Measurements from ENCODE around the gene ABAT.
A peak's percentile ranks its signal among the peaks of the same experiment; 100 is the strongest.
"Not testable (repeated sequence)": the region's sequence is repeated elsewhere in the genome, so short reads cannot be mapped to it uniquely, and the experiment has no call there.

Gene ABAT

GRCh38 chr16:8795091-8795490 lies 120.7 kb downstream of the ABAT start:
- no peak for DNase-seq

GRCh38 chr16:8795818-8796217 lies 121.4 kb downstream of the ABAT start:
- DNase-seq, result no peak

- DNase-seq, result no peak
These were observed 122.3 kb downstream of the ABAT start for GRCh38 chr16:8796469-8797363.

- DNase-seq, result peak; percentile 98
These were observed 123.2 kb downstream of the ABAT start, which contains the start of the genes PMM2 and TMEM186 for GRCh38 chr16:8797364-8798173. Gene PMM2 (plus strand): TSS chr16:8797839. CDS start chr16:8797883, 44 bp downstream. Gene TMEM186 (minus strand): TSS chr16:8797639. CDS start chr16:8797614, 25 bp downstream.

DNA sequence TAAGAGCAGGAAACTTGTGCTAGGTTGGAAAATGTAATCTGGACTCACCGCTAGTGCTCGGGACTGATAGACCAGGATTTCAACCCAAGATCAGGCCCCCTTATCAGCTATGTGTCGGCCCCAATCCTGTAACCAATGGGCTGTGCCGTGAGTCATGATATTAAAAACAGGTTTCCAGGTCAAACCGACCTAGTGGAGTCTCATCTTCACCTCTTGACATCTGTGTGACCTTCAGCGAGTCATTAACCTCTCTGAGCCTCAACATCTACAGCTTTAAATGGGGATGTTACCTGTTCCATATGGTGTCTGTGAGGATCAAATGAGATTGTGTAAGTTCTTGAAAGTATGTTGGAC lies 123.7 kb downstream of the ABAT start:
- DNase-seq, result peak; percentile 37

DNA sequence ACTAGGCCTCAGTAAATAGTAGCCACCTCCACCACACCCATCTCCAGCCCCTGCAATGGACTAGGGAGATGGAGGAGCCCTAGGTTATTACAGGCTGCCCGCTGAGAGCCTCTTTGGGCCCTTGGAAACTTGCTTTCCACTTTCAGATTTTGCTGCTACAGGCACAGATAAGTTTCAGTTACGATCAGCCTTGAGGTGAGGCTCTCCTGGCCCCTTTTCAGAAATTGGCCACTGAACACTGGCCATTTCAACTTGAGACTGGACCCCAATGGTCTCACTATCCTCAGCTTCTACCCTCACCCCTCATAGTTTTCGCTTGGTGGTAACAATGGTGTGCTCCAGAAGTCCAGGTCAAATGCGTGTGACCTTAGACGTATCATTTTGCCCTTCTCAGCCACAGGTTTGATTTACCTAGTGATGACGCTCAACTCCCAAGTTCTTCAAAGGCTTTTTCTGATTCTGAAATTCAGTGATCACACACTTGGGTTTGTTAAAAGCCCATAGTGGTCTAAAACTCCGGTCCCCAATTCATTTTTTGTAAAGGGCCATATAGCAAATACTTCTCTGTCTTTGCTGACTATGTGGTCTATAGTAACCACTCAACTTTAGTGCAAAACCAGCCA lies 124.2 kb downstream of the ABAT start:
- peak; percentile 14 for DNase-seq

DNA sequence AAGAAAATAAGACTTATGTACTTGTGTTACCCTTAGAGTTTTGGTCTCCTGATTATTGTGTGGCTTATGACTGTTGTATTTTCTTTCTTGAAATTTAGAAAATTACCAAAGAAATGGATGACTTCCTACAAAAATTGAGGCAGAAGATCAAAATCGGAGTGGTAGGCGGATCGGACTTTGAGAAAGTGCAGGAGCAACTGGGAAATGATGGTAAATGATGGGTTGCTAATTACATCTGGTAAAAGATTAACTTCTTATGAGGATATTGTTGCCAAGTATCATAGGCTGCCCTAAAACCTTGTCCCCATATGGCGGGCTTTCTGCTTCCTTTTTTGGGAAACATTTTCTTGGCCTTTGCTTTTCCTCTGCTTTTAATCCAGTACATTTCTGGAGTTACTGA lies 127.3 kb downstream of the ABAT start:
- no peak for DNase-seq

GRCh38 chr16:8803733-8804132 lies 129.3 kb downstream of the ABAT start:
- DNase-seq, result not testable (repeated sequence)

- DNase-seq, result no peak
These were observed 129.9 kb downstream of the ABAT start for GRCh38 chr16:8804313-8804712.

DNA sequence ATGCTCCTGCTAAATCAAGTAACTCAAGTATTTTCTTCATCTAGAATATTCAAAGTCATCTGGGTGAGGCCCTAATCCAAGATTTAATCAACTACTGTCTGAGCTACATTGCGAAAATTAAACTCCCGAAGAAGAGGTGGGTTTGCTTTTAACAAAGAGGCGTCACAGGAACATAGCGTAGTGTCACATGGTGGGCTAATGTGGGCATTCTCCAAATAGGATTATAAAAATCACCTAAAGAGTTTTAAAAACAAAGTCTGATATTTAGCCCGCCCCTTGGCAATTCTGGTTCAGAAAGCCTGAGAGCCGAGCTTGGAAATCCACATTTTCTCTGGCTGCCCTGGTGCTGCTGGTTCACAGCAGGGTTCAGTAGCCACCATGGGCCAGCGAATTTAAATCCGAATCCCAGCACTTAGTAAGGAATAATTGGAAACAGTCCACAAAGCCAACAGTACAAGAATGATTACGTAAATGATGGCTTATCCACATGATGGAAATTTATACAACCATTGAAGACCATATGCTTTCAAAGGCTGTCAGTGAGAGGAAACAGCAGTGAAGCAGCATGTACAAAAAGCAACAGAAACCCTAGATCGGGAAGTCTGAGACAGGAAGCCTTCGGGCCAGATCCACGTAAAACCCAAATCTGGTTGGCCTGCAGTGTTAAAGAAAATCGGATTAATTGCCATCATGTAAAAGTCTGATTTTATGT lies 132.0 kb downstream of the ABAT start:
- DNase-seq, result no peak

DNA sequence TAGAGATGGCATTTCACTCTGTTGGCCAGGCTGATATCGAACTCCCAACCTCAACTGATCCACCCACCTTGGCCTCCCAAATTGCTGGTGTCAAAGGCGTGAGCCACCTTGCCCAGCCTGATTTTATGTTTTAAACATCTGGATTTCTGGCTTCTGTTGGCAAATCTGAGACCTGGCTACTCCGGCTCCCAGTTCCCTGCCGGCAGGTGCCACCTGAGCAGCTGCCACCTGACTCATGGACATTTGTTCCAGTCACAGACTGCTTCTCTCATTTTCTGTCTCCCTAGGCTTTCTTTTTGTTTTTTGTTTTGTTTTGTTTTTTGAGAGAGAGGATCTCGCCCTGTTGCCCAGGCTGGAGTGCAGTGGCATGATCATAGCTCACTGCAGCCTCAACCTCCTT lies 132.8 kb downstream of the ABAT start:
- DNase-seq, result no peak

GRCh38 chr16:8808009-8808408 lies 133.6 kb downstream of the ABAT start:
- no peak for DNase-seq

DNA sequence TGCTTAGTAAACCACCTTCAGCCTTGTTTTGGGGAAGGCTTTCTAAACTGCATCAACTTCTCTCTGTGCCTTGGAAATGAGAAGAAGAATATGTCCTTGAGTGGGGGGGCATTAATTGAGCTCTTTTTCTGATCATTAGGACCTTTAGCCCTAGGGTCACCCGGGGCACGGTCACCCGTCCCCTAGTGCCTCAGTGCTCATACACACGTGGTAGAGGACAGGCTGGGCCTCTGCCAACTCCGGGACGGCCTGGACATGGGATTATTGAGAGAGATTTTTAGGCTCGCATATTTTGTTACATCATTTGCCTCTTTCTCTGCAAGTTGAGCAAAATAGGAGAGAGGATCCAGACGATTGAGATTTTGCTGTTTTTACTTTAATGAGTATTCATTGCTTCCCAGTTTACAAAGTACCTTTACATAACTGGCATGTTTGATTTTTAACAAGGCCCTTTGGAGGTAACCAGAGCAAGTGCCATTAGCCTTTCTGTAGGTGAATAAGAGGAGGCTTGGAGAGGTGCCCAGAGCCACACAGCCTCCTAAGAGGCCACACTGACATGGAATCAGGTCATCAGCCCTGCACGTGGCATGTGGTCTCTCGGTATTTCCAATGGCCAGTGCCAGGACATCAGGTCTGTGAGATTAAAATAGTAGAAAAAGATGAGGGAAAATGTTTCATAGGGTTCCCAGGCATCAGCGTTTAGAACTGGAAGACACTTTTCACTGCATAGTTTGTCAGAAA lies 134.4 kb downstream of the ABAT start:
- DNase-seq, result no peak

GRCh38 chr16:8812162-8812843 lies 137.9 kb downstream of the ABAT start:
- DNase-seq, result no peak

DNA sequence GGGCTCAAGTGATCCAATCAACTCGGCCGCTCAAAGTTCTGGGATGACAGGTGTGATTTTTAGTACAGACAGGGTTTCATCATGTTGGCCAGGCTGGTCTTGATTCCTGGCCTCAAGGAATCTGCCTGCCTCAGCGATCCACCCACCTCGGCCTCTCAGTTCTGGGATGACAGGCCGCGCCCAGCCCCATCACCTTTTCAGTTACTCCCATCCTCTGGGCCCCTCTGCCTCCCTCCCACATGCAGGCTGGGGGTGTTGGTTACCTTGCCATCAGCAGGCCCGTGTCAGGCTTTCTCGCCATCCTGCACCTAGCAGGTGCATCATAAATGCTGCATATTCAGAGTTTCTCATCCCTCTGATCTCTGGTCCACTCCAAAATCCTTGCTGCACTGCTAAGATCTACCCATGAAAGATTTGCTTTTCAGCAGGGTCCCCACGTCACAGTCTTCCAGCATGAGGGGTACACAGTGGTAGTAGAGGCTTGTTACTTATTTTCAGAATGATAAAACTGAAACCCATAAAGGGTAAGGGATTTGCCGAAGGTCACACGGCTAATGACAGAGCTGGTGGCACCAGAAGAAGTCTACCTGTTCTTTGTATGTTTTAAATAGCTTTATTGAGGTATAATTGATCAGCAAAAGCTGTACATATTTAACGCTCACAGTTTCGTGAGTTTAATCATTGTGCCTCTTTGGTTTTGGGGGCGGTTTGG lies 139.8 kb downstream of the ABAT start:
- no peak for DNase-seq

- peak; percentile 27 for DNase-seq
These were observed 142.7 kb downstream of the ABAT start for GRCh38 chr16:8816967-8817655.

- no peak for DNase-seq
These were observed 144.3 kb downstream of the ABAT start for GRCh38 chr16:8818504-8819270.

DNA sequence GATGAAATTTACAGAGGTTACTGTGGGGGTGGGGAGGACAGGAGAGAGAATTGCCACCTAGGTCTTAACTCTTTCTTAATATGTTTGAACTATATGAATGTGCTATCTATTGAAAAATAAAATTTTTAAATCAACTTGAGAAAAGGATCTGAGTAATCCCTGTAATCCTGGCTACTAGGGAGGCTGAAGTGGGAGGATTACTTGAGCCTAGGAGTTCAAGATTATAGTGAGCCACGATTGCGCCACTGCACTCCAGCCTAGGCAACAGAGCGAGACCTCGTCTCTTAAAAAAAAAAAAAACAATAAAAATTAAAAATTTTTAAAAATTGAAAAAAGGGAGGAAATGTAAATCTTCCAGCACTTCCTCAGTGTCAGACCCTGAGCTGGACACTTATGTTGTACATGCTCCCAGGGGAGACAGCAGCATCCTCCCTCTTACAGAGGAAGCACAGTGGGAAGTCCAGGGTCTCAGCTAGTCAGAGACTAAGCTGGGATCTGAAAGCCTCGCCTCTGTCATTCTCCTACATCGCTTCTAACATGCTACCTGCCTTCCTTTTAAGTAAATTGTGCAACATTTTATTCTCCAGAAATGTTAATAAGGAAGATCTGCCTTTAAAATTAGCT lies 145.1 kb downstream of the ABAT start:
- no peak for DNase-seq

DNA sequence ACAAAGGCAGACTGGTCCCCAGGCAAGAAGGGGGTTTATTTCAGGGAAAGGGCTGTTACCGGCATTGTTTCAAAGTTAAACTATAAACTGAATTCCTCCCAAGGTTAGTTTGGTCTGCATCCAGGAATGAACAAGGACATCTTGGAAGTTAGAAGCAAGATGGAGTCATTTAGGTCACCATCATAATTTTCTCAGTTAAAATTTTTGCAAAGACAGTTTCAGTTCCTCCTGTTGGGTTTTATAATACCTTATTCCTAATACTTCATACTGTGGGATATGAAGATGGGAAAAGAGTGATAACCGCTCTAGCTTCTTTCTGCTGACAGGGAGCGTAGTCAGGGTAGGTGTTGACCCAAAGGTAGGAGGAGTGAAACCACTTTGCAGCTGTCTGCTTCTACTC lies 148.0 kb downstream of the ABAT start:
- no peak for DNase-seq
